Upper lobe of right lung (tissue), 1 donor: ENCODE results near the gene NR2C2. TPM values are rescaled to one million over a fixed set of nuclear protein-coding genes. Genes with fewer than 3 reads are reported as not detected.
"Not testable (repeated sequence)": the region's sequence is repeated elsewhere in the genome, so short reads cannot be mapped to it uniquely, and the experiment has no call there.

Experiments used
- ATAC-seq: fragments of 200-7000 bp; cut with Tn5 transposase; one replicate; pipeline ENCODE4 v1.9.1; 2020; ENCODE audit warnings: mild to moderate bottlenecking, moderate library complexity
- DNase-seq: peaks from one replicate; pipeline ENCODE4 v3.0.0-alpha.2; 2020
- H3K27ac ChIP-seq: fragments of 200-600 bp; one replicate; pipeline ENCODE4 v1.8.0; 2022
- H3K27me3 ChIP-seq: fragments of 200-600 bp; one replicate; pipeline ENCODE4 v1.8.0; 2022; ENCODE audit warnings: mild to moderate bottlenecking
- H3K36me3 ChIP-seq: fragments of 200-600 bp; one replicate; pipeline ENCODE4 v1.8.0; 2022
- H3K4me1 ChIP-seq: fragments of 200-600 bp; one replicate; pipeline ENCODE4 v1.8.0; 2022
- H3K4me3 ChIP-seq: fragments of 200-600 bp; one replicate; pipeline ENCODE4 v1.8.0; 2022; ENCODE audit warnings: mild to moderate bottlenecking
- H3K9me3 ChIP-seq: fragments of 200-600 bp; one replicate; pipeline ENCODE4 v1.8.0; 2022
- intact Hi-C: fragments of 100-400 bp; cut with DNase I; formaldehyde crosslinking; loops from one replicate; pipeline ENCODE4 v1.11.0; 2022
- long read RNA-seq: library from polyadenylated mRNA; unstranded; transcript quantifications from one replicate; pipeline ENCODE4 v2.0.0, GENCODE V29; 2021
- total RNA-seq: library from RNA; stranded (reverse); fragmentation: NEBNext Ultra II Directional; extraction: Animal tissue kit (Norgen Biotek cat#: 25700); gene quantifications from one replicate; pipeline ENCODE4 v1.2.1, GENCODE V29; 2021
- TF ChIP-seq, protein P1 (sequence below): fragments of 200-600 bp; IDR thresholded peaks from one replicate; pipeline ENCODE4 v1.8.0; 2022; ENCODE audit warnings: antibody characterized with exemption
- donor health status: DM: no; HTN: yes; CAD: no; lungs with severe emphysema.

NR2C2 gene
- total RNA-seq, result 52.5 TPM
- long read RNA-seq, partial matches to known transcripts, result 3 of 14 reads
- long read RNA-seq, other reads (novel, unspliced or antisense), result 10 of 14 reads

DNA sequence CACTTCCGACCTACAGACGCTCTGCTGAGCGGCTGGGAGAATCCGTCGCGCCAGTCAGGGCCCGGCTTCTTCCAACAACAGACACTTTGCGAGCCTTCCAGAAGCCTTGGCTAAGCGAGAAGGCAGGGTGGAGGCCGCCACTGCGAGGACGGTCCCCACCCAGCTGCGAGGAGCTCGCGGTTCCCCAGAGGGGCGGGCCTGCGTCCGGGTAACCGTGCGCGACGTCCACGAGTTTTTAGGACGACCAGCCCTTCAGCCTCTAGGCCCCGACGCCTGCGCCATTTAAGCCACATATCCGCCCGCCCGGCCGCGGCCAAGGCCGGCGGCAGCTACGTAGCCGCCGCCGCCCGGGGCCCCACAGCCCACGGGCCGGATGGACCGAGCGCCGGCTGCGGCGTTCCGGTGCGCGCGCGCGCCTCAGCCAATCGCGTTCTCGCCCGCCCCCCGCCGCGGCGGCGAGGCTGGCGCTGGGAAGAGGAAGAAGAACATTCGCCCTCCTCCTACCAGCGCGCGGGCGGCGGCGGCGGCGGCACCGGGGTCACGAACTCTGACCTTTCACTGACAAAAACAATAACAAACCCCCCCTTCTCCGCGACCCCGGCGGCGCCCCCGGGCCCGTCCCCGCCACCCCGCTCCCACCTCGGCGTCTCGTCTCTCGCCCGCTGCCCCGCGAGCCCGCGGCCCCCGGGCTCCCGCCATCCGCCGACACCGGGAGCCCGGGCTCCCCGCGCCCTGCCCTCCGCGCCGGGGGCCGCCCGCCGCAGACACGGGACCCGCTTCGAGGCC is at the start of gene NR2C2:
TSS of gene NR2C2 (plus strand) at position 484 of the 786 bp plus-strand sequence. CDS start 56,332 bp downstream, outside the sequence.
- no peaks in the 10 kb centered on the region for H3K9me3 ChIP-seq
- H3K4me1 ChIP-seq, result peaks cover 19% of the 10 kb centered on the region
- TF ChIP-seq, protein P1, sequence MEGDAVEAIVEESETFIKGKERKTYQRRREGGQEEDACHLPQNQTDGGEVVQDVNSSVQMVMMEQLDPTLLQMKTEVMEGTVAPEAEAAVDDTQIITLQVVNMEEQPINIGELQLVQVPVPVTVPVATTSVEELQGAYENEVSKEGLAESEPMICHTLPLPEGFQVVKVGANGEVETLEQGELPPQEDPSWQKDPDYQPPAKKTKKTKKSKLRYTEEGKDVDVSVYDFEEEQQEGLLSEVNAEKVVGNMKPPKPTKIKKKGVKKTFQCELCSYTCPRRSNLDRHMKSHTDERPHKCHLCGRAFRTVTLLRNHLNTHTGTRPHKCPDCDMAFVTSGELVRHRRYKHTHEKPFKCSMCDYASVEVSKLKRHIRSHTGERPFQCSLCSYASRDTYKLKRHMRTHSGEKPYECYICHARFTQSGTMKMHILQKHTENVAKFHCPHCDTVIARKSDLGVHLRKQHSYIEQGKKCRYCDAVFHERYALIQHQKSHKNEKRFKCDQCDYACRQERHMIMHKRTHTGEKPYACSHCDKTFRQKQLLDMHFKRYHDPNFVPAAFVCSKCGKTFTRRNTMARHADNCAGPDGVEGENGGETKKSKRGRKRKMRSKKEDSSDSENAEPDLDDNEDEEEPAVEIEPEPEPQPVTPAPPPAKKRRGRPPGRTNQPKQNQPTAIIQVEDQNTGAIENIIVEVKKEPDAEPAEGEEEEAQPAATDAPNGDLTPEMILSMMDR, result no peak
- no peaks in the 10 kb centered on the region for H3K27me3 ChIP-seq
- ATAC-seq, result peak; percentile 85
- peak within 1 kb of the TSS; percentile 99 for H3K27ac ChIP-seq
- DNase-seq, result peak; percentile 95
- peak within 1 kb of the TSS; percentile 81 for H3K4me3 ChIP-seq
- H3K36me3 ChIP-seq, result peaks cover 34% of the 10 kb centered on the region
- intact Hi-C loops, result no loop called here

- DNase-seq, result peak; percentile 22
- Histone ChIP-seq H3K27me3 (no peaks in the 10 kb centered on the region), H3K9me3 (no peaks in the 10 kb centered on the region), H3K27ac (no peak overlapping the region), H3K4me3 (no peak overlapping the region), H3K36me3 (peaks cover 8% of the 10 kb centered on the region), H3K4me1 (no peaks in the 10 kb centered on the region)
- TF ChIP-seq, protein P1, result no peak
- intact Hi-C loops, result no loop called here
- ATAC-seq, result no peak
Observed at GRCh38 chr3:14898929-14899328, 48.5 kb upstream of the NR2C2 start.

- peaks cover 8% of the 10 kb centered on the region for H3K36me3 ChIP-seq
- H3K4me1 ChIP-seq, result no peaks in the 10 kb centered on the region
- TF ChIP-seq, protein P1, result no peak
- no peaks in the 10 kb centered on the region for H3K27me3 ChIP-seq
- no peak overlapping the region for H3K4me3 ChIP-seq
- H3K9me3 ChIP-seq, result no peaks in the 10 kb centered on the region
- ATAC-seq (no peak), DNase-seq (no peak)
- intact Hi-C loops, result no loop called here
- no peak overlapping the region for H3K27ac ChIP-seq
Observed at GRCh38 chr3:14899993-14900618, 47.3 kb upstream of the NR2C2 start.

DNA sequence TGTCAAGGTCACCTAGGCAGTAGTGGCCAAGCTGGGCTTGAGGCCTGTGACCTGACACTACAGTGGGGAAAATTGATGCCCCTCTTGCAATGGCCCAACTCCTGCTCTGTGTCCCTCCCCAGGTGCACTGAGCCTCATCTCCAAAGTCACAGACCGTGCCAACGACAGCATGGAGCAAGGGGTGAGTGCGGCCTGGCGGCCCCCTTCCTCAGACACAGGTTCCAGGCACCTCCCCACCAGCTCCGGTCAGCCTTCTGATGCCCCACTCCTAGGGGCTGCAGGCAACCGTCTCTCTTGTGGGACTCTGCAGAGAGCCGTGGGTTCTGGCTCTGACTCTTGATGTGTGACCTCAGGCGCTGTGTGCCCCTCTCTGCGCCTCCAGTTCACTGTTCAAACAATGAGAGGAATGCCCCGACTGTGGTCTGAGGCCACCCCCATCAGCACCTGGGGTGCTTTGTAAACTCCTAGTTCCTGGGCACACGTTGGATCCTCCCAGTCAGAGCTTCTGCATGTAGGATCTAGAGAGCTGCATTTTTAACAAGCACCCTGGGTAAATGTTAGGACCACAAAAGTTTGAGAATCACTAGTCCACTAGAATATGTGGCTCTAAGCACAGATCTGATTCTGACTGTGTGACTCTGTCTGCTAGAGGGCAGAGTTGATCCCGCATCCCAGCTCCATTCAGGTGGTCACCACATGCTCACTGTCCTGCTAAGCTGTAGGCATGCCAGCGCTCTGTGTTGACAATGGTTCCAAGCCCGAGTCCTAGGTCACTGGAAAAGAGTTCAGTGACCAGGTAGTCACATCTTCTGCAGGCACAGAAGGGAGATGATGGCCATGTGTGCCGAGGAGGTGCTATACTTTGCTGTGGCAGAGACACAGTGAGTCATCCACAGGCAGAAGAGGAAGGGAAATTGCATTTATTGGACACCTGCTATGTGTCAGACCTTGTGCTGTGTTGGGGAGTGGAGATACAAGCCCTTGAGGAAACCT is 46.2 kb upstream of the NR2C2 start:
- intact Hi-C loops, result no loop called here
- DNase-seq, result no peak
- Histone ChIP-seq H3K9me3 (no peaks in the 10 kb centered on the region), H3K27ac (no peak overlapping the region), H3K4me3 (no peak overlapping the region), H3K4me1 (no peaks in the 10 kb centered on the region), H3K27me3 (no peaks in the 10 kb centered on the region), H3K36me3 (peaks cover 8% of the 10 kb centered on the region)
- TF ChIP-seq, protein P1, result no peak
- no peak for ATAC-seq

DNA sequence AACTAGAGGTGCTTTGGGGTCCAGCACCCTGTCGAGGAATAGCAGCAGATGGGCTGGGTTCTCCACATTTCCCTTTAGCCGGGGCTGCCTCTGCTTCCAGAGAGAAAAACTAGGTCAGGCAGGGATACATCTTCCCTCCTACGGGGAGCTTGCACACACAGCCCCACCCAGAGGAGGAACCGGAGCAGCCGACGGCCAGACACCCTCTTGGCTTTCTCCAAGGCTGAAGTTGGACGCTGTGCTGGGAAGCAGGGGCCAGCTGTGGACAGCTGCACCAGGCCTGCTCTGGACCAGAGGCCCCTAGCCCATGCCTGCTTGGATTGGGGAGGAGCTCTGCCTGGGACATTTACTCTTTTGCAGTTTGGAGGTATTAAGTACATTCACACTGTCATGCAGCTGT is 44.7 kb upstream of the NR2C2 start:
- H3K4me1 ChIP-seq, result no peaks in the 10 kb centered on the region
- ATAC-seq, result peak; percentile 71

DNA sequence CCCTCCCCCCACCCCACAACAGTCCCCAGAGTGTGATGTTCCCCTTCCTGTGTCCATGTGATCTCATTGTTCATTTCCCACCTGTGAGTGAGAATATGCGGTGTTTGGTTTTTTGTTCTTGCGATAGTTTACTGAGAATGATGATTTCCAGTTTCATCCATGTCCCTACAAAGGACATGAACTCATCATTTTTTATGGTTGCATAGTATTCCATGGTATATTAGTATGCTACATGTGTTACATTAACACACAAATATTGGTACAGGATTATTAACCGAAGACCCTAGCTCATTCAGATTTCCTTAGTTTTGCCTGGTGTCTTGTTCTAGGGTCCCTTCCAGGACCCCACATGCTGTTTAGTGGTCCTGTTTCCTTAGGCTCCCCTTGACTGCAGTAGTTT is 43.9 kb upstream of the NR2C2 start:
- H3K4me1 ChIP-seq, H3K9me3 ChIP-seq, intact Hi-C loops, H3K4me3 ChIP-seq, ATAC-seq, DNase-seq, H3K27me3 ChIP-seq, H3K36me3 ChIP-seq, H3K27ac ChIP-seq: not testable (repeated sequence)

More for the DNA sequence above, 44.7 kb upstream of the NR2C2 start:
- no peaks in the 10 kb centered on the region for H3K9me3 ChIP-seq
- peaks cover 7% of the 10 kb centered on the region for H3K36me3 ChIP-seq
- no peak overlapping the region for H3K4me3 ChIP-seq
- no peaks in the 10 kb centered on the region for H3K27me3 ChIP-seq
- TF ChIP-seq, protein P1, result no peak
- H3K27ac ChIP-seq, result no peak overlapping the region
- no peak for DNase-seq
- intact Hi-C loops, result no loop called here
